GM23338 (cell line): ENCODE results near the gene GJA1. TPM values are rescaled to one million over a fixed set of nuclear protein-coding genes. Genes with fewer than 3 reads are reported as not detected.

ENCODE experiments used
- ATAC-seq: fragments of 200-7000 bp; cut with Tn5 transposase; 3 replicates; pipeline ENCODE4 v1.9.1; 2020
- DNase-seq: peaks from one replicate; pipeline ENCODE4 v3.0.0-alpha.2; 2015; ENCODE audit warnings: low spot score
- H2AFZ ChIP-seq: fragments of 200-600 bp; sonication (generic); 2 replicates; pipeline ENCODE4 v1.8.0; 2016; ENCODE audit warnings: antibody characterized with exemption, mild to moderate bottlenecking, moderate library complexity
- H3F3A ChIP-seq: fragments of 200-600 bp; sonication (generic); replicated peaks from 2 replicates; pipeline ENCODE4 v1.8.0; 2017; ENCODE audit warnings: antibody characterized with exemption, mixed run types, low read depth
- H3K27ac ChIP-seq: fragments of 200-600 bp; sonication (generic); 2 replicates; pipeline ENCODE4 v1.6.1; 2016; ENCODE audit warnings: low read depth
- H3K27me3 ChIP-seq: fragments of 200-600 bp; sonication (generic); 2 replicates; pipeline ENCODE4 v1.8.0; 2016; ENCODE audit warnings: mild to moderate bottlenecking, mixed run types, moderate library complexity; ENCODE audit not compliant: insufficient read depth
- H3K36me3 ChIP-seq: fragments of 200-600 bp; sonication (generic); 2 replicates; pipeline ENCODE4 v1.8.0; 2016; ENCODE audit warnings: mild to moderate bottlenecking; ENCODE audit not compliant: insufficient read depth
- H3K4me1 ChIP-seq: fragments of 200-600 bp; sonication (generic); 2 replicates; pipeline ENCODE4 v1.8.0; 2016; ENCODE audit warnings: mild to moderate bottlenecking, moderate library complexity; ENCODE audit not compliant: insufficient read depth
- H3K4me2 ChIP-seq: fragments of 200-600 bp; sonication (generic); 2 replicates; pipeline ENCODE4 v1.7.1; 2017; ENCODE audit warnings: mixed run types
- H3K4me3 ChIP-seq: fragments of 200-600 bp; sonication (generic); 2 replicates; pipeline ENCODE4 v1.6.1; 2016; ENCODE audit warnings: mixed run types
- H3K79me2 ChIP-seq: fragments of 200-600 bp; sonication (generic); replicated peaks from 2 replicates; pipeline ENCODE4 v1.8.0; 2017; ENCODE audit warnings: mild to moderate bottlenecking; ENCODE audit not compliant: insufficient read depth
- H3K9me2 ChIP-seq: fragments of 200-600 bp; sonication (generic); 2 replicates; pipeline ENCODE4 v1.8.0; 2017; ENCODE audit not compliant: insufficient read depth
- H4K20me1 ChIP-seq: fragments of 200-600 bp; sonication (generic); replicated peaks from 2 replicates; pipeline ENCODE4 v1.8.0; 2017; ENCODE audit warnings: mild to moderate bottlenecking; ENCODE audit not compliant: insufficient read depth
- H3K27ac Mint-ChIP-seq: 2 replicates; pipeline ENCODE4 v1.8.0; 2020; ENCODE audit warnings: inconsistent platforms, mild to moderate bottlenecking, moderate library complexity, mixed read lengths
- H3K27me3 Mint-ChIP-seq: 3 replicates; pipeline ENCODE4 v1.8.0; 2022; ENCODE audit warnings: low read depth, mild to moderate bottlenecking, moderate library complexity, mixed read lengths, inconsistent platforms; ENCODE audit not compliant: insufficient read depth, poor library complexity
- H3K36me3 Mint-ChIP-seq: 3 replicates; pipeline ENCODE4 v1.8.0; 2021; ENCODE audit warnings: low read depth, mild to moderate bottlenecking, inconsistent platforms, moderate library complexity, mixed read lengths
- H3K4me1 Mint-ChIP-seq: 3 replicates; pipeline ENCODE4 v1.8.0; 2020; ENCODE audit warnings: mild to moderate bottlenecking, inconsistent platforms, mixed read lengths
- H3K4me3 Mint-ChIP-seq: 3 replicates; pipeline ENCODE4 v1.8.0; 2021; ENCODE audit warnings: moderate library complexity, mild to moderate bottlenecking, inconsistent platforms, mixed read lengths
- H3K9me3 Mint-ChIP-seq: 3 replicates; pipeline ENCODE4 v1.8.0; 2020; ENCODE audit warnings: moderate library complexity, mild to moderate bottlenecking, inconsistent platforms, mixed read lengths
- CREB1 ChIP-seq: fragments of 250-450 bp; sonication (Bioruptor Pico); IDR thresholded peaks from 2 replicates; pipeline ENCODE4 v1.5.0; 2020; ENCODE audit warnings: low read depth, mild to moderate bottlenecking, moderate library complexity
- ETS1 ChIP-seq: IDR thresholded peaks from 2 replicates; pipeline ENCODE4 v1.6.1; 2016; ENCODE audit warnings: antibody characterized with exemption
- EZH2 ChIP-seq: fragments of 200-600 bp; sonication (generic); IDR thresholded peaks from one replicate; pipeline ENCODE4 v1.8.0; 2017; ENCODE audit warnings: antibody characterized with exemption, mild to moderate bottlenecking, low read depth; ENCODE audit not compliant: unreplicated experiment
- EZH2phosphoT487 ChIP-seq: fragments of 200-600 bp; sonication (generic); IDR thresholded peaks from one replicate; pipeline ENCODE4 v1.8.1; 2018; ENCODE audit warnings: antibody characterized with exemption; ENCODE audit not compliant: unreplicated experiment
- JUNB ChIP-seq: IDR thresholded peaks from one replicate; pipeline ENCODE4 v1.6.1; 2016; ENCODE audit warnings: antibody characterized with exemption; ENCODE audit not compliant: unreplicated experiment
- POLR2AphosphoS5 ChIP-seq: IDR thresholded peaks from 2 replicates; pipeline ENCODE4 v1.6.1; 2016; ENCODE audit warnings: antibody characterized with exemption, low read depth
- REST ChIP-seq: IDR thresholded peaks from one replicate; pipeline ENCODE4 v1.6.1; 2018; ENCODE audit warnings: antibody characterized with exemption; ENCODE audit not compliant: unreplicated experiment
- STAT1 ChIP-seq: IDR thresholded peaks from one replicate; pipeline ENCODE4 v1.6.1; 2016; ENCODE audit warnings: antibody characterized with exemption; ENCODE audit not compliant: unreplicated experiment
- ZNF114 ChIP-seq: fragments of 250-450 bp; sonication (Bioruptor Pico); IDR thresholded peaks from 2 replicates; pipeline ENCODE4 v1.5.0; 2020; ENCODE audit warnings: mild to moderate bottlenecking, moderate library complexity
- ZNF331 ChIP-seq: fragments of 250-450 bp; sonication (Bioruptor Pico); IDR thresholded peaks from 2 replicates; pipeline ENCODE4 v1.5.0; 2020; ENCODE audit warnings: low read depth, mild to moderate bottlenecking, moderate library complexity
- ZNF462 ChIP-seq: fragments of 250-450 bp; sonication (Bioruptor Pico); IDR thresholded peaks from 2 replicates; pipeline ENCODE4 v1.5.0; 2020; ENCODE audit warnings: mild to moderate bottlenecking, moderate library complexity
- polyA plus RNA-seq: library from polyadenylated mRNA; unstranded; fragments of >200 nt; fragmentation: Nextera tagmentation; extraction: Ambion mirVana; gene quantifications from 2 replicates; pipeline ENCODE4 v1.2.1, GENCODE V29; 2016
- total RNA-seq: library from RNA; depleted of rRNA; stranded (reverse); fragments of >200 nt; shearing (Covaris generic); gene quantifications from 2 replicates; pipeline ENCODE4 v1.2.3, GENCODE V29; 2014
- TF ChIP-seq, protein P1 (sequence below), 2 experiments: fragments of 200-600 bp in 1 of 2; sonication (generic) in 1 of 2; conservative IDR thresholded peaks; 2 replicates each; pipeline versions ENCODE4 v1.5.1 to v1.6.1; 2016 to 2017; ENCODE audit warnings: antibody characterized with exemption in 2 of 2, low read depth in 2 of 2, mild to moderate bottlenecking in 2 of 2, moderate library complexity in 1 of 2

The GJA1 gene
- total and polyA plus RNA-seq, 2 experiments from 2014 or later: 262 to 609 TPM

- H3K4me2 ChIP-seq: peak overlapping the region; percentile 82
- peaks cover 63% of the 10 kb centered on the region for H3K36me3 Mint-ChIP-seq
- H4K20me1 ChIP-seq: peaks cover 36% of the 10 kb centered on the region
- no peaks in the 10 kb centered on the region for H3K27me3 ChIP-seq
- no peak overlapping the region for H2AFZ ChIP-seq
- peak overlapping the region; percentile 69 for H3K4me3 ChIP-seq
- no peak for ATAC-seq
- H3K36me3 ChIP-seq: peaks cover 4% of the 10 kb centered on the region; the same call in 1 of the 2 replicates
- H3F3A ChIP-seq: no peaks in the 10 kb centered on the region; the same call in 1 of the 2 replicates
- TF ChIP-seq, protein P1, sequence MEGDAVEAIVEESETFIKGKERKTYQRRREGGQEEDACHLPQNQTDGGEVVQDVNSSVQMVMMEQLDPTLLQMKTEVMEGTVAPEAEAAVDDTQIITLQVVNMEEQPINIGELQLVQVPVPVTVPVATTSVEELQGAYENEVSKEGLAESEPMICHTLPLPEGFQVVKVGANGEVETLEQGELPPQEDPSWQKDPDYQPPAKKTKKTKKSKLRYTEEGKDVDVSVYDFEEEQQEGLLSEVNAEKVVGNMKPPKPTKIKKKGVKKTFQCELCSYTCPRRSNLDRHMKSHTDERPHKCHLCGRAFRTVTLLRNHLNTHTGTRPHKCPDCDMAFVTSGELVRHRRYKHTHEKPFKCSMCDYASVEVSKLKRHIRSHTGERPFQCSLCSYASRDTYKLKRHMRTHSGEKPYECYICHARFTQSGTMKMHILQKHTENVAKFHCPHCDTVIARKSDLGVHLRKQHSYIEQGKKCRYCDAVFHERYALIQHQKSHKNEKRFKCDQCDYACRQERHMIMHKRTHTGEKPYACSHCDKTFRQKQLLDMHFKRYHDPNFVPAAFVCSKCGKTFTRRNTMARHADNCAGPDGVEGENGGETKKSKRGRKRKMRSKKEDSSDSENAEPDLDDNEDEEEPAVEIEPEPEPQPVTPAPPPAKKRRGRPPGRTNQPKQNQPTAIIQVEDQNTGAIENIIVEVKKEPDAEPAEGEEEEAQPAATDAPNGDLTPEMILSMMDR (conservative IDR thresholded peaks at IDR 0.05; ENCODE audit: low read depth in 2 of 2): no peak
- TF ChIP-seq ETS1 (no peak), EZH2 (no peak), ZNF114 (CRISPR knock-in tag) (no peak), ZNF331 (CRISPR knock-in tag) (no peak), ZNF462 (CRISPR knock-in tag) (no peak), REST (no peak), STAT1 (no peak), EZH2phosphoT487 (no peak), JUNB (no peak), POLR2AphosphoS5 (no peak), CREB1 (CRISPR knock-in tag) (no peak)
- H3K4me1 Mint-ChIP-seq: peaks cover 48% of the 10 kb centered on the region
- peaks cover 8% of the 10 kb centered on the region for H3K9me3 Mint-ChIP-seq
- H3K27ac Mint-ChIP-seq: no peak overlapping the region
- DNase-seq: no peak
- H3K4me3 Mint-ChIP-seq: peak overlapping the region; percentile 92
- H3K27ac ChIP-seq: peak overlapping the region; percentile 81
- H3K4me1 ChIP-seq: peaks cover 51% of the 10 kb centered on the region
- H3K79me2 ChIP-seq: peaks cover 99% of the 10 kb centered on the region
- H3K27me3 Mint-ChIP-seq: peaks cover 9% of the 10 kb centered on the region
- no peaks in the 10 kb centered on the region for H3K9me2 ChIP-seq
Observed at GRCh38 chr6:121438869-121439268, 3.4 kb downstream of the GJA1 start.
